A673 (cell line): ENCODE data around the gene SLC36A3.
"Not testable (repeated sequence)": the region's sequence is repeated elsewhere in the genome, so short reads cannot be mapped to it uniquely, and the experiment has no call there.

Experiments
- EZH2 ChIP-seq: fragments of 200-600 bp; sonication (generic); IDR thresholded peaks from 2 replicates; pipeline ENCODE4 v1.6.1; 2017; ENCODE audit warnings: borderline replicate concordance, low read depth, mild to moderate bottlenecking, mixed read lengths, antibody characterized with exemption, low read length; ENCODE audit not compliant: poor library complexity, severe bottlenecking
- TF ChIP-seq, protein P1 (sequence below): fragments of 300-800, 200-600 bp; sonication (generic); conservative IDR thresholded peaks from 2 replicates; pipeline ENCODE4 v1.5.1; 2017; ENCODE audit warnings: low read depth, mild to moderate bottlenecking, antibody characterized with exemption, low read length, moderate library complexity, mixed read lengths

DNA sequence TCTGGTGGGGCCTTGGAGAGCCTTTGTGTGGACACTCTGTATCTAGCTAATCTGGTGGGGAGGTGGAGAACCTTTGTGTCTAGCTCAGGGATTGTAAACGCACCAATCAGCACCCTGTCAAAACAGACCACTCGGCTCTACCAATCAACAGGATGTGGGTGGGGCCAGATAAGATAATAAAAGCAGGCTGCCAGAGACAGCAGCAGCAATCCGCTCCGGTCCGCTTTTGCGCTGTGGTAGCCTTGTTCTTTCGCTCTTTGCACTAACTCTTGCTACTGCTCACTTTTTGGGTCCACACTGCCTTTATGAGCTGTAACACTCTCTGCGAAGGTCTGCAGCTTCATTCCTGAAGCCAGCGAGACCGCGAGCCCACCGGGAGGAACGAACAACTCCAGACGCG is 6.3 kb upstream of the SLC36A3 start:
- TF ChIP-seq, protein P1, sequence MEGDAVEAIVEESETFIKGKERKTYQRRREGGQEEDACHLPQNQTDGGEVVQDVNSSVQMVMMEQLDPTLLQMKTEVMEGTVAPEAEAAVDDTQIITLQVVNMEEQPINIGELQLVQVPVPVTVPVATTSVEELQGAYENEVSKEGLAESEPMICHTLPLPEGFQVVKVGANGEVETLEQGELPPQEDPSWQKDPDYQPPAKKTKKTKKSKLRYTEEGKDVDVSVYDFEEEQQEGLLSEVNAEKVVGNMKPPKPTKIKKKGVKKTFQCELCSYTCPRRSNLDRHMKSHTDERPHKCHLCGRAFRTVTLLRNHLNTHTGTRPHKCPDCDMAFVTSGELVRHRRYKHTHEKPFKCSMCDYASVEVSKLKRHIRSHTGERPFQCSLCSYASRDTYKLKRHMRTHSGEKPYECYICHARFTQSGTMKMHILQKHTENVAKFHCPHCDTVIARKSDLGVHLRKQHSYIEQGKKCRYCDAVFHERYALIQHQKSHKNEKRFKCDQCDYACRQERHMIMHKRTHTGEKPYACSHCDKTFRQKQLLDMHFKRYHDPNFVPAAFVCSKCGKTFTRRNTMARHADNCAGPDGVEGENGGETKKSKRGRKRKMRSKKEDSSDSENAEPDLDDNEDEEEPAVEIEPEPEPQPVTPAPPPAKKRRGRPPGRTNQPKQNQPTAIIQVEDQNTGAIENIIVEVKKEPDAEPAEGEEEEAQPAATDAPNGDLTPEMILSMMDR, result not testable (repeated sequence)
- TF ChIP-seq EZH2, result not testable (repeated sequence)
